ENCODE results near the gene CTTN.

- TF ChIP-seq REST (IDR thresholded peaks at IDR 0.05; ENCODE audit: insufficient read depth in 1 of 2, low read depth in 2 of 2, low read length in 2 of 2), result no peak
- TF ChIP-seq POLR2AphosphoS5 (IDR thresholded peaks at IDR 0.05; ENCODE audit: low read depth, low read length), result no peak
Observed at GRCh38 chr11:70435765-70436500, 37.6 kb downstream of the CTTN start.
